Measurements from ENCODE around the gene ENOPH1.

ENOPH1 gene

DNA sequence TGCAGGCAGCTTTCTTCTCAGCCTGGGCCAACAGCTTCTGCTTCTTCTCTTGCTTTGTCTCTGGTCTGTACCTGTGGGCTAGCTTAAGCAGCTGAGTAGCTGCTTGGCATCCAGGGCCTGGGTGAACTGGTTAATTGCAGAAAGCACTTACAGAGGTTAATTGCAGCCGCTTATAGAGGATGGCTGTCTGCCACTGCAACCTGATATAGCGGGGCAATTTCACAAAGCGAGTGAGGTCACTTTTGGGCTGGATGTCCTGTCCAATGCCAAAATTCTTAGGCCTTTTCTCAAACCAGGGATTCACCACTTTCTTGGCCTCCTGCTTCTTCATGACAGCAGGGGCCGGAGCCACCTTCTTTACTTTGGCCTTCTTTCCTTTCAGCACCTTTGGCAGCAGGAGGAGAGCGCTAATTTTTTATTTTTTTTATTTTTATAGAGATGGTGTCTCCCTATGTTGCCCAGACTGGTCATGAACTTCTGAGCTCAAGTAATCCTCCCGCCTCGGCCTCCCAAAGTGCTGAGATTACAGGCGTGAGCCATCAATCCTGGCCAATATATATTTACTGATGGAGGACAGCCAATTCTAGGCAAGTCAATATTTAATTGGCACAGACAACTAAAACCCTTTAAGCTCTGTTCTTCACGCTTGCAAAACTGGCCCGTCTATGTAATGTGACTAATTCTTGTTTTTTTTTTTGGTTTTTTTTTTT, 61.0 kb downstream of the ENOPH1 start (continued):
- TF ChIP-seq, protein P1, sequence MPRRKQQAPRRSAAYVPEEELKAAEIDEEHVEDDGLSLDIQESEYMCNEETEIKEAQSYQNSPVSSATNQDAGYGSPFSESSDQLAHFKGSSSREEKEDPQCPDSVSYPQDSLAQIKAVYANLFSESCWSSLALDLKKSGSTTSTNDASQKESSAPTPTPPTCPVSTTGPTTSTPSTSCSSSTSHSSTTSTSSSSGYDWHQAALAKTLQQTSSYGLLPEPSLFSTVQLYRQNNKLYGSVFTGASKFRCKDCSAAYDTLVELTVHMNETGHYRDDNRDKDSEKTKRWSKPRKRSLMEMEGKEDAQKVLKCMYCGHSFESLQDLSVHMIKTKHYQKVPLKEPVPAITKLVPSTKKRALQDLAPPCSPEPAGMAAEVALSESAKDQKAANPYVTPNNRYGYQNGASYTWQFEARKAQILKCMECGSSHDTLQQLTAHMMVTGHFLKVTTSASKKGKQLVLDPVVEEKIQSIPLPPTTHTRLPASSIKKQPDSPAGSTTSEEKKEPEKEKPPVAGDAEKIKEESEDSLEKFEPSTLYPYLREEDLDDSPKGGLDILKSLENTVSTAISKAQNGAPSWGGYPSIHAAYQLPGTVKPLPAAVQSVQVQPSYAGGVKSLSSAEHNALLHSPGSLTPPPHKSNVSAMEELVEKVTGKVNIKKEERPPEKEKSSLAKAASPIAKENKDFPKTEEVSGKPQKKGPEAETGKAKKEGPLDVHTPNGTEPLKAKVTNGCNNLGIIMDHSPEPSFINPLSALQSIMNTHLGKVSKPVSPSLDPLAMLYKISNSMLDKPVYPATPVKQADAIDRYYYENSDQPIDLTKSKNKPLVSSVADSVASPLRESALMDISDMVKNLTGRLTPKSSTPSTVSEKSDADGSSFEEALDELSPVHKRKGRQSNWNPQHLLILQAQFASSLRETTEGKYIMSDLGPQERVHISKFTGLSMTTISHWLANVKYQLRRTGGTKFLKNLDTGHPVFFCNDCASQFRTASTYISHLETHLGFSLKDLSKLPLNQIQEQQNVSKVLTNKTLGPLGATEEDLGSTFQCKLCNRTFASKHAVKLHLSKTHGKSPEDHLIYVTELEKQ (tag by site-specific recombination; IDR thresholded peaks at IDR 0.05; ENCODE audit: borderline replicate concordance), result no peak
- TF ChIP-seq ZBTB17 (tag by site-specific recombination; IDR thresholded peaks at IDR 0.05) (no peak), ZNF2 (tag by site-specific recombination; IDR thresholded peaks at IDR 0.05) (0 out of 2 replicates have a peak, but pooled peaks have one; percentile 34), ZNF221 (tag by site-specific recombination; IDR thresholded peaks at IDR 0.05; ENCODE audit: borderline replicate concordance) (no peak), ZNF140 (tag by site-specific recombination; IDR thresholded peaks at IDR 0.05) (no peak), ZNF223 (tag by site-specific recombination; IDR thresholded peaks at IDR 0.05) (no peak), ZNF248 (tag by site-specific recombination; IDR thresholded peaks at IDR 0.05) (no peak), ZNF416 (tag by site-specific recombination; IDR thresholded peaks at IDR 0.05) (no peak), ZNF175 (tag by site-specific recombination; IDR thresholded peaks at IDR 0.05) (no peak), ZNF19 (tag by site-specific recombination; IDR thresholded peaks at IDR 0.05; ENCODE audit: low read depth) (no peak), ZNF274 (IDR thresholded peaks at IDR 0.05; ENCODE audit: low read length) (no peak), ZNF274 (tag by site-specific recombination; IDR thresholded peaks at IDR 0.05; ENCODE audit: borderline replicate concordance) (no peak), KLF8 (tag by site-specific recombination; IDR thresholded peaks at IDR 0.05) (peak; percentile 60; the same call in 1 of the 2 replicates), ZNF747 (tag by site-specific recombination; IDR thresholded peaks at IDR 0.05) (no peak), ZNF837 (tag by site-specific recombination; IDR thresholded peaks at IDR 0.05) (no peak), ZNF302 (tag by site-specific recombination; IDR thresholded peaks at IDR 0.05; ENCODE audit: low read depth) (no peak), ZNF16 (tag by site-specific recombination; IDR thresholded peaks at IDR 0.05; ENCODE audit: low read depth) (no peak), OSR2 (tag by site-specific recombination; IDR thresholded peaks at IDR 0.05) (peak; percentile 84), ZNF426 (tag by site-specific recombination; IDR thresholded peaks at IDR 0.05) (no peak), ZSCAN30 (tag by site-specific recombination; IDR thresholded peaks at IDR 0.05) (peak; percentile 48; the same call in 1 of the 2 replicates), TRIM28 (IDR thresholded peaks at IDR 0.05; ENCODE audit: borderline replicate concordance, low read length) (no peak), ZNF23 (tag by site-specific recombination; IDR thresholded peaks at IDR 0.05; ENCODE audit: borderline replicate concordance) (no peak), ZFP3 (tag by site-specific recombination; IDR thresholded peaks at IDR 0.05; ENCODE audit: low read depth) (no peak), ZBTB7A (tag by site-specific recombination; IDR thresholded peaks at IDR 0.05; ENCODE audit: low read depth) (no peak), ZSCAN16 (tag by site-specific recombination; IDR thresholded peaks at IDR 0.05) (no peak), ZNF654 (tag by site-specific recombination; IDR thresholded peaks at IDR 0.05; ENCODE audit: low read depth) (no peak), SETDB1 (IDR thresholded peaks at IDR 0.05; ENCODE audit: insufficient read length, low read length) (no peak), ZNF843 (tag by site-specific recombination; IDR thresholded peaks at IDR 0.05) (peak; percentile 66), ZNF169 (tag by site-specific recombination; IDR thresholded peaks at IDR 0.05) (no peak), ZNF76 (tag by site-specific recombination; IDR thresholded peaks at IDR 0.05; ENCODE audit: borderline replicate concordance, low read depth) (no peak), ZNF37A (tag by site-specific recombination; IDR thresholded peaks at IDR 0.05) (no peak), HOXA7 (CRISPR knock-in tag; IDR thresholded peaks at IDR 0.05; ENCODE audit: borderline replicate concordance) (no peak)
- TF ChIP-seq, protein P2, sequence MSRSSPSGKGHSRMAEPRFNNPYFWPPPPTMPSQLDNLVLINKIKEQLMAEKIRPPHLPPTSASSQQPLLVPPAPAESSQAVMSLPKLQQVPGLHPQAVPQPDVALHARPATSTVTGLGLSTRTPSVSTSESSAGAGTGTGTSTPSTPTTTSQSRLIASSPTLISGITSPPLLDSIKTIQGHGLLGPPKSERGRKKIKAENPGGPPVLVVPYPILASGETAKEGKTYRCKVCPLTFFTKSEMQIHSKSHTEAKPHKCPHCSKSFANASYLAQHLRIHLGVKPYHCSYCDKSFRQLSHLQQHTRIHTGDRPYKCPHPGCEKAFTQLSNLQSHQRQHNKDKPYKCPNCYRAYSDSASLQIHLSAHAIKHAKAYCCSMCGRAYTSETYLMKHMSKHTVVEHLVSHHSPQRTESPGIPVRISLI (tag by site-specific recombination; IDR thresholded peaks at IDR 0.05), result 0 out of 2 replicates have a peak, but pooled peaks have one; percentile 25
- TF ChIP-seq, protein P3, sequence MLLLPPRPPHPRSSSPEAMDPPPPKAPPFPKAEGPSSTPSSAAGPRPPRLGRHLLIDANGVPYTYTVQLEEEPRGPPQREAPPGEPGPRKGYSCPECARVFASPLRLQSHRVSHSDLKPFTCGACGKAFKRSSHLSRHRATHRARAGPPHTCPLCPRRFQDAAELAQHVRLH (tag by site-specific recombination; IDR thresholded peaks at IDR 0.05), result no peak
- TF ChIP-seq, protein P4, sequence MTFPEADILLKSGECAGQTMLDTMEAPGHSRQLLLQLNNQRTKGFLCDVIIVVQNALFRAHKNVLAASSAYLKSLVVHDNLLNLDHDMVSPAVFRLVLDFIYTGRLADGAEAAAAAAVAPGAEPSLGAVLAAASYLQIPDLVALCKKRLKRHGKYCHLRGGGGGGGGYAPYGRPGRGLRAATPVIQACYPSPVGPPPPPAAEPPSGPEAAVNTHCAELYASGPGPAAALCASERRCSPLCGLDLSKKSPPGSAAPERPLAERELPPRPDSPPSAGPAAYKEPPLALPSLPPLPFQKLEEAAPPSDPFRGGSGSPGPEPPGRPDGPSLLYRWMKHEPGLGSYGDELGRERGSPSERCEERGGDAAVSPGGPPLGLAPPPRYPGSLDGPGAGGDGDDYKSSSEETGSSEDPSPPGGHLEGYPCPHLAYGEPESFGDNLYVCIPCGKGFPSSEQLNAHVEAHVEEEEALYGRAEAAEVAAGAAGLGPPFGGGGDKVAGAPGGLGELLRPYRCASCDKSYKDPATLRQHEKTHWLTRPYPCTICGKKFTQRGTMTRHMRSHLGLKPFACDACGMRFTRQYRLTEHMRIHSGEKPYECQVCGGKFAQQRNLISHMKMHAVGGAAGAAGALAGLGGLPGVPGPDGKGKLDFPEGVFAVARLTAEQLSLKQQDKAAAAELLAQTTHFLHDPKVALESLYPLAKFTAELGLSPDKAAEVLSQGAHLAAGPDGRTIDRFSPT (tag by site-specific recombination; IDR thresholded peaks at IDR 0.05), result peak; percentile 44; the same call in 1 of the 2 replicates

Measured in HEK293 (cell line).